ENCODE measurements around the gene KCTD10.

The KCTD10 gene

GRCh38 chr12:109513051-109513450 lies 36.0 kb upstream of the KCTD10 start:
- no peaks in the 10 kb centered on the region for H3K27me3 ChIP-seq (ENCODE audit: insufficient read depth, low read length)
- no peak overlapping the region for H2AFZ ChIP-seq (ENCODE audit: low read length, unreplicated experiment)
- peaks cover 20% of the 10 kb centered on the region for H3K36me3 ChIP-seq (ENCODE audit: insufficient read depth, low read length)
- no peaks in the 10 kb centered on the region for H3K79me2 ChIP-seq (ENCODE audit: control insufficient read depth, insufficient read depth, low read length, unreplicated experiment)
- H3K4me1 ChIP-seq (ENCODE audit: control insufficient read depth, insufficient read depth, low read length, unreplicated experiment) = peaks cover under 1% of the 10 kb centered on the region
- no peak overlapping the region for H3K4me3 ChIP-seq (ENCODE audit: low read depth, low read length)
- no peak overlapping the region for H3K27ac ChIP-seq (ENCODE audit: low read depth, low read length)

- Histone ChIP-seq H2AFZ (ENCODE audit: low read length, unreplicated experiment) (no peak overlapping the region), H3K79me2 (ENCODE audit: control insufficient read depth, insufficient read depth, low read length, unreplicated experiment) (no peaks in the 10 kb centered on the region), H3K27ac (ENCODE audit: low read depth, low read length) (no peak overlapping the region), H3K4me3 (ENCODE audit: low read depth, low read length) (no peak overlapping the region), H3K27me3 (ENCODE audit: insufficient read depth, low read length) (no peaks in the 10 kb centered on the region), H3K4me1 (ENCODE audit: control insufficient read depth, insufficient read depth, low read length, unreplicated experiment) (no peaks in the 10 kb centered on the region), H3K36me3 (ENCODE audit: insufficient read depth, low read length) (peaks cover 19% of the 10 kb centered on the region)
These were observed 35.5 kb upstream of the KCTD10 start for GRCh38 chr12:109512608-109513007.

DNA sequence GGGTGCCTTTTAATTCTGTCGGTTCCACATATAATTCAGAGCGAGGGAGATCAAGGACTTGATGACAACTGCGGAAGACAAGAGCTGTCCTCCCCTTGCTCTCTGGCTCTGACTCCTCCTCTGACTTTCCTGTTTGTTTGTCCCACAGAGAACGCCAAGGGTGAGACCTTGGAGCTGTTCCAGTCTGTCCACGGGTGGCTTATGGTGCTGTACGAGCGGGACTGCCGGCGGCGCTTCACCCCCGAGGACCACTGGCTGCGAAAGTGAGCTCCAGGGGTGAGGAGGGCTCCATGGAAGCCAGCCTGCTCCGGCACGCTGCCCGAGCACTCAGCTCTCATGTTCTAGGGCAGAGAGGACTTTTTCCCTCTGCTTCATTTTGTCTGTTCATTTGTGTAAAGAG lies 33.1 kb upstream of the KCTD10 start:
- H3K27me3 ChIP-seq (ENCODE audit: insufficient read depth, low read length) = no peaks in the 10 kb centered on the region
- H2AFZ ChIP-seq (ENCODE audit: low read length, unreplicated experiment) = no peak overlapping the region
- H3K79me2 ChIP-seq (ENCODE audit: control insufficient read depth, insufficient read depth, low read length, unreplicated experiment) = no peaks in the 10 kb centered on the region
- no peak overlapping the region for H3K27ac ChIP-seq (ENCODE audit: low read depth, low read length)
- no peak overlapping the region for H3K4me3 ChIP-seq (ENCODE audit: low read depth, low read length)
- H3K36me3 ChIP-seq (ENCODE audit: insufficient read depth, low read length) = peaks cover 17% of the 10 kb centered on the region
- no peaks in the 10 kb centered on the region for H3K4me1 ChIP-seq (ENCODE audit: control insufficient read depth, insufficient read depth, low read length, unreplicated experiment)

DNA sequence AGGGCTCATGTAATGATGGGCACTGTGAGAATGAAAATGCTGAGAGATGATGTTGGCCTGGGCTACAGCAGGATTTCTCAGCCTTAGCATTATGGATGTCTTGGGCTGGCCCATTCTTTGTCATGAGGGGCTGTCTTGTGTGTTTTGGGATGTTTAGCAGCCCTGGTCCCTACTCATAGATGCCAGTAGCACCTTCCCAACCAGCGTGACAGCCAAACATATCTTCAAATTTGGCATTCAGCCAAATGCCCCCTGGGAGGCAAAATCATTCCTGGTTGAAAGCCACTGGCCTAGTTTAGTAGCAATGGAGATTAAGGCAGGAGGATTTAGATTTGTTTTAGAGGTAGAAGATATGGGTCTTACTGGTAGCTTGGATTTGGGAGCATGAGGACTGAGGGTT lies 27.0 kb upstream of the KCTD10 start:
- Histone ChIP-seq H3K27ac (ENCODE audit: low read depth, low read length) (no peak overlapping the region), H2AFZ (ENCODE audit: low read length, unreplicated experiment) (no peak overlapping the region), H3K4me1 (ENCODE audit: control insufficient read depth, insufficient read depth, low read length, unreplicated experiment) (no peaks in the 10 kb centered on the region), H3K79me2 (ENCODE audit: control insufficient read depth, insufficient read depth, low read length, unreplicated experiment) (no peaks in the 10 kb centered on the region), H3K4me3 (ENCODE audit: low read depth, low read length) (no peak overlapping the region), H3K36me3 (ENCODE audit: insufficient read depth, low read length) (peaks cover 18% of the 10 kb centered on the region), H3K27me3 (ENCODE audit: insufficient read depth, low read length) (no peaks in the 10 kb centered on the region)

DNA sequence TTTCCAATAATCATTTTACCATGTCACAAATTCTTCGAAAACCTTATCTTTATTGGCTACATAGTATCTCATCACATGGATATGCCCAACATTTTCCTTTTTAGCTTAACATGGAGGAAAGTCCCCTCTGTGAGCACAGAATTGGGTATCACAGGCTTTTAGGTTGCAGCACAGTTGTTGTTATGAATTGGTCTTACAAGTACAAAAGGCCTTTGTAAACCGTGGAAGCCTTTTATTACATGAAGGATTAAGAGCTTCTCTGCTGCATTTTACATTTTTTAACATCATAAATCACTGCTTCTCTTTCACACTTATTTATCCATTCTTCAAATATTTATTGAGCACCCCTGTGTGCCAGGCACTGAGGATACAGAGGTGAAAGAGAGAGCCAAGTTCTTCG lies 26.5 kb upstream of the KCTD10 start:
- no peaks in the 10 kb centered on the region for H3K79me2 ChIP-seq (ENCODE audit: control insufficient read depth, insufficient read depth, low read length, unreplicated experiment)
- peaks cover 18% of the 10 kb centered on the region for H3K36me3 ChIP-seq (ENCODE audit: insufficient read depth, low read length)
- no peaks in the 10 kb centered on the region for H3K27me3 ChIP-seq (ENCODE audit: insufficient read depth, low read length)
- H3K27ac ChIP-seq (ENCODE audit: low read depth, low read length) = no peak overlapping the region
- no peak overlapping the region for H2AFZ ChIP-seq (ENCODE audit: low read length, unreplicated experiment)
- no peak overlapping the region for H3K4me3 ChIP-seq (ENCODE audit: low read depth, low read length)
- no peaks in the 10 kb centered on the region for H3K4me1 ChIP-seq (ENCODE audit: control insufficient read depth, insufficient read depth, low read length, unreplicated experiment)

GRCh38 chr12:109502332-109502731 lies 25.2 kb upstream of the KCTD10 start:
- H3K36me3 ChIP-seq (ENCODE audit: insufficient read depth, low read length) = peaks cover 17% of the 10 kb centered on the region

GRCh38 chr12:109501299-109501698 lies 24.2 kb upstream of the KCTD10 start:
- no peaks in the 10 kb centered on the region for H3K27me3 ChIP-seq (ENCODE audit: insufficient read depth, low read length)
- H3K27ac ChIP-seq (ENCODE audit: low read depth, low read length) = no peak overlapping the region
- no peak overlapping the region for H3K4me3 ChIP-seq (ENCODE audit: low read depth, low read length)
- H2AFZ ChIP-seq (ENCODE audit: low read length, unreplicated experiment) = no peak overlapping the region
- no peaks in the 10 kb centered on the region for H3K4me1 ChIP-seq (ENCODE audit: control insufficient read depth, insufficient read depth, low read length, unreplicated experiment)
- peaks cover 13% of the 10 kb centered on the region for H3K36me3 ChIP-seq (ENCODE audit: insufficient read depth, low read length)
- H3K79me2 ChIP-seq (ENCODE audit: control insufficient read depth, insufficient read depth, low read length, unreplicated experiment) = no peaks in the 10 kb centered on the region

More at GRCh38 chr12:109502332-109502731, 25.2 kb upstream of the KCTD10 start:
- Histone ChIP-seq H3K4me1 (ENCODE audit: control insufficient read depth, insufficient read depth, low read length, unreplicated experiment) (no peaks in the 10 kb centered on the region), H3K4me3 (ENCODE audit: low read depth, low read length) (no peak overlapping the region), H3K27me3 (ENCODE audit: insufficient read depth, low read length) (no peaks in the 10 kb centered on the region), H2AFZ (ENCODE audit: low read length, unreplicated experiment) (no peak overlapping the region), H3K79me2 (ENCODE audit: control insufficient read depth, insufficient read depth, low read length, unreplicated experiment) (no peaks in the 10 kb centered on the region), H3K27ac (ENCODE audit: low read depth, low read length) (no peak overlapping the region)

GRCh38 chr12:109500406-109501185 lies 23.5 kb upstream of the KCTD10 start:
- no peak overlapping the region for H2AFZ ChIP-seq (ENCODE audit: low read length, unreplicated experiment)
- H3K27me3 ChIP-seq (ENCODE audit: insufficient read depth, low read length) = no peaks in the 10 kb centered on the region
- H3K4me3 ChIP-seq (ENCODE audit: low read depth, low read length) = no peak overlapping the region
- H3K27ac ChIP-seq (ENCODE audit: low read depth, low read length) = no peak overlapping the region
- H3K4me1 ChIP-seq (ENCODE audit: control insufficient read depth, insufficient read depth, low read length, unreplicated experiment) = no peaks in the 10 kb centered on the region
- no peaks in the 10 kb centered on the region for H3K79me2 ChIP-seq (ENCODE audit: control insufficient read depth, insufficient read depth, low read length, unreplicated experiment)
- peaks cover 16% of the 10 kb centered on the region for H3K36me3 ChIP-seq (ENCODE audit: insufficient read depth, low read length)

DNA sequence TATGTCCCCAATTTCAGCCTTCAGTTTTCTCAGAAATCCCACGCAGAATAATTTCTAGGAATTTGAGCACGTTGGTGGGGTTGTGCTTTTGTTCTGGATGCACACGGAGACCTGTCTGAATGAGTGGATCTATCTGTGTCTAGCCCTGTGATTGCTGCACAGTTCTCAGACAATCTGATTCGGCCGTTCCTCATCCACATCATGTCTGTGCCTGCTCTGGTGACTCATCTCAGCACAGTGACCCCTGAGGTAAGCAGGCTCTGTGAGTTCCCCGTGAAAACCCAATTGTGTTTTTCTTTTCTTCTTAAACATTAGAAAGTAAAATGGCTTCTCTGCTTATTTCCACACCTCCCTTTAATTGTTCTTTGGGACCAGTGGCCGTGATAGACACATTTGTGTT lies 20.6 kb upstream of the KCTD10 start:
- Histone ChIP-seq H3K27ac (ENCODE audit: low read depth, low read length) (no peak overlapping the region), H3K36me3 (ENCODE audit: insufficient read depth, low read length) (peaks cover 13% of the 10 kb centered on the region), H3K79me2 (ENCODE audit: control insufficient read depth, insufficient read depth, low read length, unreplicated experiment) (no peaks in the 10 kb centered on the region), H3K4me1 (ENCODE audit: control insufficient read depth, insufficient read depth, low read length, unreplicated experiment) (no peaks in the 10 kb centered on the region), H2AFZ (ENCODE audit: low read length, unreplicated experiment) (no peak overlapping the region), H3K27me3 (ENCODE audit: insufficient read depth, low read length) (no peaks in the 10 kb centered on the region), H3K4me3 (ENCODE audit: low read depth, low read length) (no peak overlapping the region)

GRCh38 chr12:109496306-109496705 lies 19.2 kb upstream of the KCTD10 start:
- Histone ChIP-seq H3K27ac (ENCODE audit: low read depth, low read length) (no peak overlapping the region), H3K36me3 (ENCODE audit: insufficient read depth, low read length) (peaks cover 18% of the 10 kb centered on the region), H3K79me2 (ENCODE audit: control insufficient read depth, insufficient read depth, low read length, unreplicated experiment) (no peaks in the 10 kb centered on the region), H3K4me1 (ENCODE audit: control insufficient read depth, insufficient read depth, low read length, unreplicated experiment) (no peaks in the 10 kb centered on the region), H2AFZ (ENCODE audit: low read length, unreplicated experiment) (no peak overlapping the region), H3K4me3 (ENCODE audit: low read depth, low read length) (no peak overlapping the region), H3K27me3 (ENCODE audit: insufficient read depth, low read length) (no peaks in the 10 kb centered on the region)

GRCh38 chr12:109495012-109495411 lies 17.9 kb upstream of the KCTD10 start:
- Histone ChIP-seq H3K36me3 (ENCODE audit: insufficient read depth, low read length) (peaks cover 22% of the 10 kb centered on the region), H3K27me3 (ENCODE audit: insufficient read depth, low read length) (no peaks in the 10 kb centered on the region), H3K4me3 (ENCODE audit: low read depth, low read length) (no peak overlapping the region), H3K27ac (ENCODE audit: low read depth, low read length) (no peak overlapping the region), H3K79me2 (ENCODE audit: control insufficient read depth, insufficient read depth, low read length, unreplicated experiment) (no peaks in the 10 kb centered on the region), H2AFZ (ENCODE audit: low read length, unreplicated experiment) (no peak overlapping the region), H3K4me1 (ENCODE audit: control insufficient read depth, insufficient read depth, low read length, unreplicated experiment) (no peaks in the 10 kb centered on the region)
